GM12872 (cell line): Measurements from ENCODE around the gene ACER3.

ENCODE experiments used
- TF ChIP-seq, protein P1 (sequence below): IDR thresholded peaks from 3 replicates; pipeline ENCODE4 v1.5.1; 2011; ENCODE audit warnings: low read depth, mild to moderate bottlenecking, low read length, moderate library complexity; ENCODE audit not compliant: insufficient read depth

ACER3 gene

DNA sequence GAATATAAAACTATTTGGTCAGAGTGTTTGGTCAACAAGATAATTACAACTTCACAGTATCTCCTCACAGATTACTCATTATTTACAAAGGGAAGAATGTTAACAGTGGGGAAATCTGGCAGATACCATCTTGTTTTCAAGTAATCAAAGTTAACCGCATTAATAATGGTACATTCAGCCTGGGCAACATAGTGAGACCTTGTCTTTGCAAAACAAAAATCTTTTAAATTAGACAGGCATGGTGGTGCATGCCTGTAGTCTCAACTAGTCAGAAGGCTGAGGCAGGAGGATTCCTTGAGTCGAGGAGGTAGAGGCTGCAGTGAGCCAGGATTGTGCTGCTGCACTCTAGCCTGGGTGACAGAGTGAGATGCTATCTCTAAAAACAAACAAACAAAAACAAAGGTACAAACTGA, 78.5 kb downstream of the ACER3 start:
- TF ChIP-seq, protein P1, sequence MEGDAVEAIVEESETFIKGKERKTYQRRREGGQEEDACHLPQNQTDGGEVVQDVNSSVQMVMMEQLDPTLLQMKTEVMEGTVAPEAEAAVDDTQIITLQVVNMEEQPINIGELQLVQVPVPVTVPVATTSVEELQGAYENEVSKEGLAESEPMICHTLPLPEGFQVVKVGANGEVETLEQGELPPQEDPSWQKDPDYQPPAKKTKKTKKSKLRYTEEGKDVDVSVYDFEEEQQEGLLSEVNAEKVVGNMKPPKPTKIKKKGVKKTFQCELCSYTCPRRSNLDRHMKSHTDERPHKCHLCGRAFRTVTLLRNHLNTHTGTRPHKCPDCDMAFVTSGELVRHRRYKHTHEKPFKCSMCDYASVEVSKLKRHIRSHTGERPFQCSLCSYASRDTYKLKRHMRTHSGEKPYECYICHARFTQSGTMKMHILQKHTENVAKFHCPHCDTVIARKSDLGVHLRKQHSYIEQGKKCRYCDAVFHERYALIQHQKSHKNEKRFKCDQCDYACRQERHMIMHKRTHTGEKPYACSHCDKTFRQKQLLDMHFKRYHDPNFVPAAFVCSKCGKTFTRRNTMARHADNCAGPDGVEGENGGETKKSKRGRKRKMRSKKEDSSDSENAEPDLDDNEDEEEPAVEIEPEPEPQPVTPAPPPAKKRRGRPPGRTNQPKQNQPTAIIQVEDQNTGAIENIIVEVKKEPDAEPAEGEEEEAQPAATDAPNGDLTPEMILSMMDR: no peak

DNA sequence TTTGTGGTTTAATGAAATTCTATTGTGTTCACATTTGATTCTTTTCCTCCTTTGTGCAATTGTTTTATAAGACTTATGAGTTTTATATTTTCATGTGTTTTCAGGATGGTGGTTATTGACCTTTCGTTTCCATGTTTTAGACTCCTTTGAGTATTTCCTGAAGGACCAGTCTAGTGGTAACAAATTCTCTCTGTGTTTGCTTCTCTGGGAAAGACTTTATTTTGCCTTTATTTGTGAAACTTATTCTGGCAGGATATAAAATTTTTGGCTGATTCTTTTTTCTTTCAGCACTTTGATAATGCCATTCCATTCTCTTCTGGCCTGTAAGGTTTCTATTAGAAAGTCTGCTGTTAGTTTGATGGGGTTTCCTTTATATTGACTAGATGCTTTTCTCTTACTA, 83.5 kb downstream of the ACER3 start:
- TF ChIP-seq, protein P1: no peak

DNA sequence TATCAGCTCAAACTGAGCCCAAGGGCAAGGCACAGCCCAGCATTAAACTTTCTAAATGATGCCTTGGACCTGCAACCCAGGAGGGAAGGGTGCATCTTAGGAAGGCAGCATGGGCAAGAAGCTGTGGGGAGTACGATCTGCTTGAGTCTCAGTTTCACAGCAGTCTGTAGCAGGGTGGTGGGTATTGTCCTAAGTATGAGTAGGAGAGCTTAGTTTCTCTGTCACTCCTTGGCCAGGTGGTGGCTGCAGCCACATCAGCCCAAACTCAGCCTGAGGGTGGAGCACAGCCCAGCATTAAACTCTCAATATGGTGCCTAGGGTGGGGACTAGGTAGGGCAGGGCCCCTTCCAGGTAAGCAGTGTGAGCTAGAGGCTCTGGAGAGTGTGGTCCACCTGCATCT, 85.5 kb downstream of the ACER3 start:
- TF ChIP-seq, protein P1: no peak

DNA sequence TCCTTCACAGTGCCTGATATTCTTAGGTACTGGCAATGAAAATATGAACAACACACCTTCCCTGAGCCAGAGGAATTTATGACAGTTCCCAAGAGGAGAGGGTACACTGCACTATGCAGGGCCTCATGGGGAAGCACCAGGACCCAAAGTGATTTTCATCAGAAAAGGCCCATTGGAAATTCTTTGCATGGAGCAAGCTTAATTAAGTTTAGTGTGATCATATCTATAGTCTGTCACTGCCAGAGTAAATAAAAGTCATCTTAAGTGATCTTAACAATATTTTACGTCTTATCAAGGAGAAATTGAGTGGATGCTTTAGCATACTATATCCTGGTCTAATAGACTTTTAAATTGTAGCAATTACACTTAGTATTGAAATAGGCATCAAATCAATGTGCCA, 86.5 kb downstream of the ACER3 start:
- TF ChIP-seq, protein P1: no peak

DNA sequence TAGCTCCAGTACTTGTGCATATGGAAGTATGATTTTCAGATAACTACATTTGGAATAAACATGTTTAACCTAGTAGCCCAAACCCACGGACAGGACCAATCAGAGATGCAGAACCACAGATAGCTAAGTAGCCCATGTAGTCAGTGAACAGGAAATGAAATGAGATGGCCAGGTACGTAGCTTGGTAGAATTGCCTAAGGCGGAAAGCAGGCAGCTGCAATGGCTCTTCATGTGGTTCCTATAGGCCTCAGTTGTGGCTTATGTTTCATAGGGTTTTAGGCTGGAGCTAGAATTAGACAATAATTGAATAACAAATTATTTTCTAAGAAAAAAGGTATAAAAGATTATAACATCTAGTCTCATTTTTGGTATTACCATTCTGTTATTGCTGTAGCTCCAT, 87.1 kb downstream of the ACER3 start:
- TF ChIP-seq, protein P1: no peak

DNA sequence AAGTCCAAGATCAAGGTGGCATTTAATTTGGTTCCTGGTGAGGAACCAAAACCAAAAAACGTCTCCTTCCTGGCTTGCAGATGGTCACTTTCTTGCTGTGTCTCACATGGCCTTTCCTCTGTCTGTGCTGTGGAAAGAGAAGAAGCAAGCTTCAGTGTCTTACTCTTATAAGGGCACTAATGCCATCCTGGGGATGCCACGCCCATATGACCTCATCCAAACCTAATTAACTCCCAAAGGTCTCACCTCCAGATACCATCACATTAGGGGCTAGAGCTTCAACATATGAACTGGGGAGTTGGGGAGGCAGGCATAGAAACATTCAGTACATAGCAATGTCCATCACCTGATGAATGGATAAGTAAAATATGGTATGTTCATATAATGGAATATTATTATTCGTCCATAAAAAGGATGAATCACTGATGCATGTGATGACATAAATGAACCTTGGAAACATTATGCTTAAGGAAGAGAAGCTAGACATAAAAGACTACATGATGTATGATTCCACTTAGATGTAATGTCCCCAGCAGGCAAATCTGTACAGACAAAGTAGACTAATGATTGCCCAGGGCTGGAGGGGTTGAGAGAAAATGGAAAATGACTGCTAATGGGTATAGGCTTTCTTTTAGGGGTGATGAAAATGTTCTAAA, 94.9 kb downstream of the ACER3 start:
- TF ChIP-seq, protein P1: no peak

DNA sequence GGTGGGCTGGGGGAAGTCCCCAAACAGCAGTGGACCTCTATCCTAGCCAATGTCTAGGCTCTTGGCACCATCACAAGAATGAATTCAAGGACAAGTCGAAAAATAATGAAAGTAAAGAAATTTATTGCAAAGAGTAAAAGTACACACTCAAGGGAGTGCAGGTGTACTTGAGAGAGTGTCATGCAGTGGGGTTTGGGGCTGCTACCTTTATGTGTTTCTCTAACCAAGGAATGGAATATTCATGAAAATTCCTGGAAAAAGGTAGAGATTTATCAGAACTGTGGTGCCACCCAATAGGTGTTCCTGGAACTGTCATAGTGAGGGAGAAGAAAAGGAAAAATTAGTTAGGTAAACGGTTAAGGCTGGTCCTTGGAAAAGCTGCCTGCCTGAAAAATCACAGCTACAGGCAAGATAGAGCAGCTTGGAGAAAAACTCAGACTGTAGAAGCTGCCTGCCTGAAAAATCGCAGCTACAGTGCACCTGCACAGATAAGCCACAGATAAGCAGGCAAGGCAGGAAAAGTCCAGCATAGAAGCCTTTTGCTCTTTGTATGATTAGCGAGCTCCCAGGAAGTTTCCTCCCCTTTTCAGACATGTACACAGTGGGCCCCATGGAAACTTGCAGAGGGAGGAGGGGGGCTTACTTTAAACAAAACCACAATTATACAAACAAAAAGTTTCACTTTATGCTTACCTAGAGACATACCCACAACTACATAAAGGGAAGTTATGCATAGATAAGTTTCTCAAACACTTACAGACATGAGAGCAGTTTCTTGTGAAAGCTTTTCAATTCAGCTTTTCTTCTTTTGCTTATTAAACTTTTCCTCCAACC, 102.1 kb downstream of the ACER3 start:
- TF ChIP-seq, protein P1: no peak
